Adrenal gland (tissue), 5 donors: ENCODE results near the gene IL1RL2.

Experiments
- CTCF ChIP-seq, 6 experiments: fragments of 450-650 bp in 4 of 6; fragments of 200-600 bp in 2 of 6; sonication (generic) in 1 of 6; IDR thresholded peaks; 1 replicate in 5 of 6; 2 replicates in 1 of 6; pipeline versions ENCODE4 v1.5.1 to v1.8.0; 2016 to 2021; ENCODE audit warnings: antibody characterized with exemption in 6 of 6, mild to moderate bottlenecking in 2 of 6, moderate library complexity in 1 of 6
- POLR2A ChIP-seq, 2 donors: fragments of 450-650 bp; IDR thresholded peaks; one replicate each; pipeline ENCODE4 v1.6.1; 2017; ENCODE audit warnings: antibody characterized with exemption in 2 of 2, mild to moderate bottlenecking in 2 of 2, moderate library complexity in 1 of 2
- donor health status: DM: no; HTN: no; CAD: no.

- TF ChIP-seq POLR2A (IDR thresholded peaks at IDR 0.05) (no peak), CTCF (IDR thresholded peaks at IDR 0.05) (no peak)
These were observed 3.7 kb downstream of the IL1RL2 start for GRCh38 chr2:102190430-102191107.
